H1 (cell line): ENCODE results near the gene RMDN2. TPM values are rescaled to one million over a fixed set of nuclear protein-coding genes. Genes with fewer than 3 reads are reported as not detected.

ENCODE experiments used
- CTCF ChIA-PET: fragments of 300-600 bp; sonication (Branson Sonifier 250); formaldehyde crosslinking; loops from one replicate; lab custom pipeline; 2021; ENCODE audit not compliant: partially characterized antibody; lab: Charles Lee
- POLR2A ChIA-PET: fragments of 300-600 bp; sonication (Branson Sonifier 250); formaldehyde crosslinking; loops from one replicate; lab custom pipeline; 2021; ENCODE audit warnings: inconsistent platforms; ENCODE audit not compliant: partially characterized antibody; lab: Charles Lee
- DNase-seq, 2 experiments: peaks; one replicate each; pipeline versions ENCODE4 v3.0.0 to v3.0.0-alpha.2; 2010 to 2022; ENCODE audit warnings: low spot score in 2 of 2, low read depth in 1 of 2, mixed read lengths in 1 of 2
- FAIRE-seq: peaks from 2 replicates; lab custom pipeline; 2011; peaks lifted over from hg19 to GRCh38; lab: Jason Lieb, UNC
- H2AFZ ChIP-seq: 2 replicates; pipeline ENCODE4 v1.8.1; 2012; ENCODE audit warnings: low read length, inconsistent platforms
- H2AK5ac ChIP-seq: 2 replicates; pipeline ENCODE4 v1.6.1; 2013; ENCODE audit warnings: low read depth, low read length
- H2BK120ac ChIP-seq: replicated peaks from 2 replicates; pipeline ENCODE3; 2013; ENCODE audit warnings: low read depth, low read length, inconsistent platforms
- H2BK12ac ChIP-seq: 2 replicates; pipeline ENCODE4 v1.6.1; 2013; ENCODE audit warnings: low read depth, low read length
- H2BK15ac ChIP-seq: 2 replicates; pipeline ENCODE4 v1.6.1; 2013; ENCODE audit warnings: low read length
- H2BK20ac ChIP-seq: 2 replicates; pipeline ENCODE4 v1.6.1; 2013; ENCODE audit warnings: low read length
- H2BK5ac ChIP-seq: 2 replicates; pipeline ENCODE4 v1.6.1; 2013; ENCODE audit warnings: low read depth, low read length
- H3K14ac ChIP-seq: 2 replicates; pipeline ENCODE4 v1.6.1; 2013; ENCODE audit warnings: inconsistent platforms; ENCODE audit not compliant: insufficient read length
- H3K18ac ChIP-seq: 2 replicates; pipeline ENCODE4 v1.6.1; 2013; ENCODE audit warnings: low read length; ENCODE audit errors: extremely low read depth
- H3K23ac ChIP-seq: 2 replicates; pipeline ENCODE4 v1.6.1; 2013; ENCODE audit warnings: inconsistent platforms; ENCODE audit not compliant: insufficient read length
- H3K23me2 ChIP-seq: 2 replicates; pipeline ENCODE4 v1.6.1; 2013; ENCODE audit warnings: low read depth, low read length
- H3K27ac ChIP-seq: 2 replicates; pipeline ENCODE4 v1.6.1; 2011; ENCODE audit warnings: low read depth, low read length, inconsistent platforms
- H3K27me3 ChIP-seq, 4 experiments: replicated peaks in 1 of 4; 1 replicate in 1 of 4; 2 replicates in 3 of 4; pipeline versions ENCODE4 v1.6.1 to v1.8.1; 2011 to 2013; ENCODE audit warnings: low read length in 3 of 4, mild to moderate bottlenecking in 3 of 4, inconsistent platforms in 2 of 4, mixed read lengths in 2 of 4, moderate library complexity in 1 of 4; ENCODE audit not compliant: control insufficient read depth in 3 of 4, insufficient read depth in 3 of 4; ENCODE audit errors: extremely low read depth in 1 of 4
- H3K36me3 ChIP-seq, 4 experiments: 2 replicates each; pipeline versions ENCODE4 v1.6.1 to v1.8.1; 2011 to 2013; ENCODE audit warnings: mild to moderate bottlenecking in 4 of 4, low read length in 3 of 4, moderate library complexity in 2 of 4, control low read depth in 1 of 4, inconsistent platforms in 1 of 4; ENCODE audit not compliant: insufficient read depth in 4 of 4, control insufficient read depth in 2 of 4
- H3K4ac ChIP-seq: replicated peaks from 2 replicates; pipeline ENCODE3; 2013; ENCODE audit warnings: low read length, low read depth, mixed read lengths, inconsistent platforms; ENCODE audit not compliant: insufficient read length
- H3K4me1 ChIP-seq, 4 experiments: replicated peaks in 1 of 4; 1 replicate in 1 of 4; 2 replicates in 3 of 4; pipeline versions ENCODE4 v1.6.1 to v1.8.1; 2011 to 2013; ENCODE audit warnings: low read length in 3 of 4, inconsistent platforms in 2 of 4, mixed read lengths in 1 of 4; ENCODE audit not compliant: insufficient read depth in 4 of 4, control insufficient read depth in 3 of 4
- H3K4me2 ChIP-seq, 2 experiments: 2 replicates each; pipeline versions ENCODE4 v1.6.1 to v1.8.1; 2011 to 2013; ENCODE audit warnings: low read depth in 2 of 2, low read length in 2 of 2, control low read depth in 1 of 2, inconsistent platforms in 1 of 2, mild to moderate bottlenecking in 1 of 2; ENCODE audit not compliant: insufficient read depth in 1 of 2
- H3K4me3 ChIP-seq, 4 experiments: fragments of 200-600, 300-600 bp in 1 of 4; sonication (generic), shearing (Covaris generic), sonication (Bioruptor Twin) in 1 of 4; 2 replicates each; pipeline versions ENCODE4 v1.5.1 to v1.8.1; 2011 to 2016; ENCODE audit warnings: low read length in 4 of 4, low read depth in 3 of 4, control low read depth in 2 of 4, inconsistent platforms in 2 of 4, mild to moderate bottlenecking in 2 of 4, mixed read lengths in 1 of 4, moderate library complexity in 1 of 4; ENCODE audit not compliant: insufficient read depth in 2 of 4; ENCODE audit errors: extremely low read depth in 1 of 4
- H3K56ac ChIP-seq: replicated peaks from 2 replicates; pipeline ENCODE3; 2013; ENCODE audit warnings: low read depth, mild to moderate bottlenecking, mixed read lengths, low read length, inconsistent platforms; ENCODE audit not compliant: insufficient read length
- H3K79me1 ChIP-seq: 2 replicates; pipeline ENCODE4 v1.6.1; 2013; ENCODE audit warnings: low read depth, low read length, control low read depth
- H3K79me2 ChIP-seq, 2 experiments: 2 replicates each; pipeline versions ENCODE4 v1.6.1 to v1.8.1; 2012 to 2013; ENCODE audit warnings: low read length in 2 of 2, mild to moderate bottlenecking in 2 of 2, inconsistent platforms in 1 of 2; ENCODE audit not compliant: insufficient read depth in 2 of 2, control insufficient read depth in 1 of 2
- H3K9ac ChIP-seq, 4 experiments: replicated peaks in 1 of 4; 1 replicate in 1 of 4; 2 replicates in 3 of 4; pipeline versions ENCODE4 v1.6.1 to v1.8.1; 2011 to 2013; ENCODE audit warnings: low read depth in 3 of 4, low read length in 3 of 4, control low read depth in 2 of 4, mild to moderate bottlenecking in 2 of 4, moderate library complexity in 2 of 4, inconsistent platforms in 1 of 4; ENCODE audit errors: extremely low read depth in 1 of 4
- H3K9me3 ChIP-seq, 2 experiments: 2 replicates each; pipeline versions ENCODE4 v1.6.1 to v1.8.1; 2012 to 2013; ENCODE audit warnings: mild to moderate bottlenecking in 2 of 2, moderate library complexity in 2 of 2, control low read depth in 1 of 2, inconsistent platforms in 1 of 2, low read depth in 1 of 2, low read length in 1 of 2, mixed read lengths in 1 of 2; ENCODE audit not compliant: insufficient read depth in 2 of 2
- H4K20me1 ChIP-seq, 2 experiments: replicated peaks in 1 of 2; 2 replicates each; pipeline versions ENCODE3 to v1.8.1; 2011 to 2013; ENCODE audit warnings: inconsistent platforms in 2 of 2, low read length in 2 of 2, mild to moderate bottlenecking in 1 of 2; ENCODE audit not compliant: insufficient read depth in 2 of 2, control insufficient read depth in 1 of 2
- H4K5ac ChIP-seq: 2 replicates; pipeline ENCODE4 v1.6.1; 2013; ENCODE audit warnings: low read length, low read depth, mixed read lengths, inconsistent platforms; ENCODE audit not compliant: insufficient read length
- H4K8ac ChIP-seq: 2 replicates; pipeline ENCODE4 v1.8.0; 2013; ENCODE audit warnings: mild to moderate bottlenecking, moderate library complexity, low read length, inconsistent platforms; ENCODE audit not compliant: insufficient read depth; ENCODE audit errors: extremely low read depth
- H4K91ac ChIP-seq: replicated peaks from 2 replicates; pipeline ENCODE3; 2013; ENCODE audit warnings: low read length, mixed read lengths, inconsistent platforms; ENCODE audit not compliant: insufficient read length
- RXRA ChIP-seq: IDR thresholded peaks from 2 replicates; pipeline ENCODE4 v1.6.1; 2011; ENCODE audit warnings: low read depth, mild to moderate bottlenecking, low read length, moderate library complexity; ENCODE audit not compliant: insufficient read depth
- SAP30 ChIP-seq: fragments of 300-600 bp; sonication (generic); IDR thresholded peaks from 2 replicates; pipeline ENCODE4 v1.7.1; 2012; ENCODE audit warnings: low read length, moderate library complexity, mild to moderate bottlenecking, inconsistent platforms; ENCODE audit not compliant: insufficient read depth, insufficient replicate concordance
- TBP ChIP-seq: IDR thresholded peaks from 2 replicates; pipeline ENCODE4 v1.6.1; 2011; ENCODE audit warnings: low read depth, low read length, improper control_type of control experiment
- WGBS, 2 experiments: shearing (Covaris generic) in 1 of 2; methylation state at CpG; one replicate each; pipeline versions ENCODE4 v1.1.6 to v1.1.7; 2013 to 2015; ENCODE audit warnings: low lambda C conversion rate in 2 of 2, mixed read lengths in 2 of 2, inconsistent platforms in 1 of 2, low coverage in 1 of 2, missing lambda C conversion rate in 1 of 2; ENCODE audit not compliant: insufficient replicate concordance in 2 of 2, insufficient coverage in 1 of 2, insufficient read length in 1 of 2; ENCODE audit errors: extremely low coverage in 1 of 2, missing lambda C conversion rate in 1 of 2; 5-methylcytosine and 5-hydroxymethylcytosine counted together
- polyA plus RNA-seq, 7 experiments: library from polyadenylated mRNA; depleted of rRNA in 3 of 7; stranded (reverse) in 5 of 7; unstranded in 2 of 7; fragments of >200 nt in 5 of 7; fragments of 200-250 nt in 2 of 7; gene quantifications; 1 replicate in 5 of 7; 2 replicates in 1 of 7; 4 replicates in 1 of 7; pipeline versions ENCODE4 v1.2.1 to v1.2.3, GENCODE V29; 2011 to 2013; ENCODE audit warnings: missing spikeins in 2 of 7, mixed read lengths in 2 of 7
- total RNA-seq: library from RNA; stranded (reverse); fragmentation: NEBNext Ultra II Directional; extraction: Animal tissue kit (Norgen Biotek cat#: 25700); gene quantifications from 2 replicates; pipeline ENCODE4 v1.2.1, GENCODE V29; 2021

The RMDN2 gene
- total and polyA plus RNA-seq, 2 of the 8 experiments (the other 6 are each of a cell fraction or from before 2014, with no cell fraction given): 0.53 to 3.0 TPM

GRCh38 chr2:38066421-38067115 lies 141.5 kb downstream of the RMDN2 start:
- H3K18ac ChIP-seq: no peak overlapping the region
- FAIRE-seq (no peak), DNase-seq (no peak)
- no peak overlapping the region for H2AFZ ChIP-seq
- no peaks in the 10 kb centered on the region for H3K4me1 ChIP-seq
- H3K4me2 ChIP-seq: no peak overlapping the region
- H3K36me3 ChIP-seq: no peaks in the 10 kb centered on the region
- H3K9ac ChIP-seq: no peak overlapping the region
- no peaks in the 10 kb centered on the region for H3K79me1 ChIP-seq
- H4K5ac ChIP-seq: no peak overlapping the region
- no peak overlapping the region for H2BK120ac ChIP-seq
- H3K23ac ChIP-seq: no peak overlapping the region
- H2BK20ac ChIP-seq: no peak overlapping the region
- H3K4ac ChIP-seq: no peak overlapping the region
- H3K79me2 ChIP-seq: no peaks in the 10 kb centered on the region
- H3K4me3 ChIP-seq: no peak overlapping the region
- H2BK15ac ChIP-seq: no peak overlapping the region
- no peak overlapping the region for H2BK12ac ChIP-seq
- peaks cover 0 to 6% (median 2%) of the 10 kb centered on the region in 4 experiments; a peak in 3 of 7 replicates for H3K27me3 ChIP-seq
- H3K14ac ChIP-seq: no peak overlapping the region
- no peak overlapping the region for H3K56ac ChIP-seq
- H3K27ac ChIP-seq: no peak overlapping the region
- no peaks in the 10 kb centered on the region for H3K9me3 ChIP-seq
- no peaks in the 10 kb centered on the region for H4K20me1 ChIP-seq
- no peak overlapping the region for H2BK5ac ChIP-seq
- WGBS, 2 experiments: 77% methylated on average over 6 of the region's 6 CpGs; no CpG with 5 or more reads in 1 of the 2 experiments
- no peak overlapping the region for H4K8ac ChIP-seq
- CTCF ChIA-PET: interaction anchor here (2.6 kb wide), 1 partner anchor 28 kb away, joined by 8 read pairs; no protein-coding TSS in a partner anchor
- H2AK5ac ChIP-seq: no peak overlapping the region
- no peak overlapping the region for H4K91ac ChIP-seq
- H3K23me2 ChIP-seq: no peaks in the 10 kb centered on the region
- POLR2A ChIA-PET: interaction anchor here (1.0 kb wide), 1 partner anchor 8 kb away, joined by 3 read pairs; no protein-coding TSS in a partner anchor
- no peak for TF ChIP-seq TBP
- no peak for TF ChIP-seq RXRA
- no peak for TF ChIP-seq SAP30
